Coronary artery (tissue), 2 donors: ENCODE results near the gene PAWR.
"Not testable (repeated sequence)": the region's sequence is repeated elsewhere in the genome, so short reads cannot be mapped to it uniquely, and the experiment has no call there.

Experiments
- DNase-seq: peaks from one replicate; pipeline ENCODE4 v3.0.0-alpha.2; 2017; ENCODE audit warnings: low spot score
- H3K27ac ChIP-seq, 2 donors: fragments of 200-600 bp; sonication (generic); one replicate each; pipeline ENCODE4 v1.5.1; 2016 to 2019
- H3K4me3 ChIP-seq: fragments of 200-600 bp; sonication (generic); 2 replicates; pipeline ENCODE4 v1.5.1; 2016; ENCODE audit warnings: mild to moderate bottlenecking, moderate library complexity
- TF ChIP-seq, protein P1 (sequence below): fragments of 200-600 bp; sonication (generic); IDR thresholded peaks from one replicate; pipeline ENCODE4 v1.5.1; 2019; ENCODE audit warnings: antibody characterized with exemption

The PAWR gene

DNA sequence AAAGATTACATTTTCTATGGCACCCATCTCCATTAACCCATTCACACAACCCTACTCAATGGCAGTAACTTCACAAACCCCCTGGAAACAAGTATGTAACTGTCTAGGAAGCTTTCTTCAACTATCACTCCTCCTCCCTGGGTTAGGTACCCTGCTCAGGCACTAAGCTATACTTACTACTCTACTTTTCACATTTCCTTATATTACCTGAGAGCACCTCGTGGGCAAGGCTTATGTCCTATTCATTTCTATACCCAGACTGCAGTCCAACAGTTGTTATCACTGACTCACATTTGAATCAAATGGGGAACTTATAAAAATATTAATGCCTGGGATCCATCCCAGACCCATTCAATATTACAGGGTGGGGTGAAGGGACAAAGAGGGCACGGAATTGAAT lies 4.6 kb downstream of the PAWR start:
- Histone ChIP-seq H3K4me3 (peak overlapping the region; percentile 85), H3K27ac (no peak overlapping the region)
- no peak for DNase-seq
- TF ChIP-seq, protein P1, sequence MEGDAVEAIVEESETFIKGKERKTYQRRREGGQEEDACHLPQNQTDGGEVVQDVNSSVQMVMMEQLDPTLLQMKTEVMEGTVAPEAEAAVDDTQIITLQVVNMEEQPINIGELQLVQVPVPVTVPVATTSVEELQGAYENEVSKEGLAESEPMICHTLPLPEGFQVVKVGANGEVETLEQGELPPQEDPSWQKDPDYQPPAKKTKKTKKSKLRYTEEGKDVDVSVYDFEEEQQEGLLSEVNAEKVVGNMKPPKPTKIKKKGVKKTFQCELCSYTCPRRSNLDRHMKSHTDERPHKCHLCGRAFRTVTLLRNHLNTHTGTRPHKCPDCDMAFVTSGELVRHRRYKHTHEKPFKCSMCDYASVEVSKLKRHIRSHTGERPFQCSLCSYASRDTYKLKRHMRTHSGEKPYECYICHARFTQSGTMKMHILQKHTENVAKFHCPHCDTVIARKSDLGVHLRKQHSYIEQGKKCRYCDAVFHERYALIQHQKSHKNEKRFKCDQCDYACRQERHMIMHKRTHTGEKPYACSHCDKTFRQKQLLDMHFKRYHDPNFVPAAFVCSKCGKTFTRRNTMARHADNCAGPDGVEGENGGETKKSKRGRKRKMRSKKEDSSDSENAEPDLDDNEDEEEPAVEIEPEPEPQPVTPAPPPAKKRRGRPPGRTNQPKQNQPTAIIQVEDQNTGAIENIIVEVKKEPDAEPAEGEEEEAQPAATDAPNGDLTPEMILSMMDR = no peak

DNA sequence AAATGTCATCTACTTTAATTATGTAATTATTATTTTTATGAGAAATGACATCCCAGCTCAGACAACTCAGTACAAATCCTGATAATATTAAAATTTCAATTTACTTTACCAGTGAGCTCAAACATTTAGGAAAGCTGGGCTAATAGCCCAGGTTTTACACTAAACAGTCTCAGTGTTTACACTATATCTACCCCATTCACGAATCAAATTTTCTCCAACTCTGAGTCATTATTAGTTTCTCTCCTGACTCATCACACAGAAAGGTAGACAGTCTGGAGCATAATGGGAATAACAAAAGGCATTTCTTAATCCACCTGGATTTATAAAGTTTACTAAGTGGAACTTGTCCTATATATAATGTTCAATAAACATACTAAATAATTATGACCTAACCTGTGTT lies 5.7 kb downstream of the PAWR start:
- DNase-seq = no peak
- H3K4me3 ChIP-seq = peak overlapping the region; percentile 8
- TF ChIP-seq, protein P1 = no peak
- H3K27ac ChIP-seq = peak overlapping the region in 1 of 2 donors; percentile 19

DNA sequence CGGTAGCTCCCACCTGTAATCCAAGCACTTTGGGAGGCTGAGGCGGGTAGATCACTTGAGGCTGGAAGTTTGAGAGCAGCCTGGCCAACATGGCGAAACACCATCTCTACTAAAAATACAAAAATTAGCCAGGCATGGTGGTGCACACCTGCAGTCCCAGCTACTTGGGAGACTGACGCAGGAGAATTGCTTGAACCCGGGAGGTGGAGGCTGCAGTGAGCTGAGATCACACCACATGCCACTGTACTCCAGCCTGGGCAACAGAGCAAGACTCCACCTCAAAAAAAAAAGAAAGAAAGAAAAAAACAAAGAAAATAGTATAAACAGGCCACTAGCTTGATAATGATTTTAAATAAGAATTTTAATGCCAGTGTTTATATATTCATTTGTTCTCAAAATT lies 6.4 kb downstream of the PAWR start:
- not testable (repeated sequence) for H3K4me3 ChIP-seq, H3K27ac ChIP-seq, DNase-seq

DNA sequence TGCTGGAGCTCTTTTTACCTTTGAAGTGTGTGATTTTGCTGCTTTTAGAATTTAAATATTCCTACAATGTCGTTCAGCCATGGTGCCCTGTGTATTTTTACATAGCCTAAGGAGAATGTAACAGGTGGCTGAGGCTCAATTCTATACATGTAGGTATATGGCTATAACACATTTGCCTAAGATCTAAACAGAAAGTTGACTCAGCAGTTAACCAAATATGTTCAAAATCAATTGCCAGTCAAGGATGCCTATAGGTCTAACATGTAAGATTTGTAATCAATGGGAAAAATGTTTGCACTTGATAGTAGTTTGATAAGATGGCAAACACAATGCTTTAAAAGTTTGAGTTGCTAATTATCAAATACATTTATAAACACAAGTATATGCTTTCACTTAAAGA lies 8.2 kb downstream of the PAWR start:
- Histone ChIP-seq H3K4me3 (no peak overlapping the region), H3K27ac (no peak overlapping the region)
- TF ChIP-seq, protein P1 = no peak
- no peak for DNase-seq

DNA sequence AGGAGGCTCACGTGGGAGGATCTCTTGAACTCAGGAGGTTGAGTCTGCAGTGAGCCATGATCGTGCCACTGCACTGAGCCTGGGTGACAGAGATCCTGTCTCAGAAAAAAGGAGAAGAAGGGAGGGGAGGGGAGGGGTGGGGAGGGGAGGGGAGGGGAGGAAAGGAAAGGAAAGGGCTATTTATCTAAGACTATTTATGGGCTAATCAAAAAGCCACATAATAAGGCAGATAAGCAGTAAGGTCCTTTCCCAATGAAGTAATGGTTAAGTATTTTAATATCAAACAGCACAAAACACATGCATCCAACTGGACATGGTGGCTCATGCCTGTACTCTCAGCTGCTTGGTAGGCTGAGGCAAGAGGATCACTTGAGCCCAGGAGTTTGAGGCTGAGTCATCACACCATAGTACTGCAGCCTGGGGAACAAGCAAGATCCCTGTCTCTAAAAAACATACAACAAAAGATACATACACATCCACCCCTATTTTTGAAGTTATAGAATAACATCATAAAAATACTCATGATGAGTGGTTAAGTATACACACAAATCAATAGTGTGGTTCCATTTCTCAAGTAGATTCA lies 9.7 kb downstream of the PAWR start:
- Histone ChIP-seq H3K27ac (no peak overlapping the region), H3K4me3 (no peak overlapping the region)
- TF ChIP-seq, protein P1 = no peak
- DNase-seq = no peak

DNA sequence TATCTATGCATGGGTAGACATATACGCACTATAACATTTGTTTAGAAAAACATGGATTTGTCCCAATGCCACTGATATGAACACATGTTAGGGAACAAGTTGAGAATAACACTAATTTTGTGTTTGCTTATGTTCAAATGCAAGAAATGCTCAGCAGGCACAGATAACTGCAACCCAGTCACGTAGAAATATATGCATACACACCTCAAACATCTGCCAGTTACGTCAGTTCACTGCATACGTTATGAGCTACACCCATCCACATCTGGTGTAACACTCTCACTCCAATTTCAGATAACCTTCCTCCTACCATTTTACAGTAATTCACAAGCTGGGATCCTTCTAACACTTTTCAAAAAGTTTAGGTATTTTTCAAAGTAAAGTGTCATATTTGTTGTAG lies 10.7 kb downstream of the PAWR start:
- Histone ChIP-seq H3K4me3 (no peak overlapping the region), H3K27ac (no peak overlapping the region)
- TF ChIP-seq, protein P1 = no peak
- DNase-seq = no peak

DNA sequence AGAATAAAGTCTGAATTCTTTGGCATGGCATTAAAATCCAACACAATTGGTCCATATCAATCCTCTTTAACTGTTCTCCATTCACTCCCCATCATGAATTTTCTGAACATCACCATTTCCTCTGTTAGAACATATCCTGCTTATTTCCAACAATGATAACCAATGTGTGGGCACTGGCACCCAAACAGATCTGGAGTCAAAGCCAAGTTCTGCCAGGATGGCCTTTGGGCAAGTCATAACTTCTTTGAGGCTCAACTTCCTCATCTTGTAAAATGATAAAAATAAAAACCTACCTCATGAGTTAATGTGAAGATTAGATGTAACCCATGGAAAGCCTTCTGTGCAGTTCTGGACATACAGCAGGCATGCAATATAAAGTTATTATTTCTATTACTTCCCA lies 12.5 kb downstream of the PAWR start:
- DNase-seq = no peak

More for the DNA sequence above, 12.5 kb downstream of the PAWR start:
- TF ChIP-seq, protein P1 = no peak
- H3K27ac ChIP-seq = no peak overlapping the region
- no peak overlapping the region for H3K4me3 ChIP-seq
